ENCODE measurements around the gene GARIN5A. TPM values are rescaled to one million over a fixed set of nuclear protein-coding genes. Genes with fewer than 3 reads are reported as not detected.

The GARIN5A gene
- polyA plus RNA-seq, 1 of the 3 experiments (the other 2 are of a cell fraction) = 1.3 TPM

GRCh38 chr19:50420127-50420526, 56.5 kb downstream of the GARIN5A start (continued):
- TF ChIP-seq ZBTB33 (IDR thresholded peaks at IDR 0.05; ENCODE audit: borderline replicate concordance, low read depth) = no peak

- Histone ChIP-seq H3K27me3 (ENCODE audit: insufficient read depth) (no peaks in the 10 kb centered on the region), H3F3A (replicated peaks; ENCODE audit: insufficient read depth) (peaks cover 3% of the 10 kb centered on the region), H4K20me1 (ENCODE audit: insufficient read depth) (no peaks in the 10 kb centered on the region), H3K9me3 (no peaks in the 10 kb centered on the region), H3K4me3 (ENCODE audit: low read depth in 2 of 2, low read length in 1 of 2) (no peak overlapping the region), H3K27ac (ENCODE audit: low read depth in 2 of 2, low read length in 1 of 2) (no peak overlapping the region), H3K4me2 (no peak overlapping the region), H3K9ac (no peak overlapping the region), H3K36me3 (replicated peaks in 1 of 2; ENCODE audit: control insufficient read depth in 1 of 2, insufficient read depth in 2 of 2, low read length in 1 of 2) (no peaks in the 10 kb centered on the region), H3K4me1 (ENCODE audit: control insufficient read depth in 1 of 2, insufficient read depth in 2 of 2, low read depth in 1 of 2, low read length in 1 of 2) (no peaks in the 10 kb centered on the region; a peak in 1 of 4 replicates), H3K9me2 (no peaks in the 10 kb centered on the region), H2AFZ (ENCODE audit: low read depth) (no peak overlapping the region), H3K79me2 (ENCODE audit: insufficient read depth) (no peaks in the 10 kb centered on the region)
- DNase-seq = no peak
- POLR2A ChIA-PET = no interaction called here
- no peak for TF ChIP-seq NRF1 (IDR thresholded peaks at IDR 0.05; ENCODE audit: low read depth, low read length)
- TF ChIP-seq FOXJ3 (CRISPR knock-in tag; IDR thresholded peaks at IDR 0.05) = no peak
- TF ChIP-seq CHD2 (IDR thresholded peaks at IDR 0.05; ENCODE audit: low read length, partially characterized antibody) = no peak
- TF ChIP-seq EZH2phosphoT487 (IDR thresholded peaks at IDR 0.05; ENCODE audit: borderline replicate concordance, low read depth) = no peak
- TF ChIP-seq GATA2 (CRISPR knock-in tag; IDR thresholded peaks at IDR 0.05) = no peak
- TF ChIP-seq USF1 (IDR thresholded peaks at IDR 0.05; ENCODE audit: borderline replicate concordance, low read depth) = no peak
- no peak for TF ChIP-seq PBX3 (IDR thresholded peaks at IDR 0.05)
- no peak for TF ChIP-seq MAX (IDR thresholded peaks at IDR 0.05; ENCODE audit: low read depth)
- TF ChIP-seq TCF12 (IDR thresholded peaks at IDR 0.05) = no peak
- TF ChIP-seq FOXM1 (IDR thresholded peaks at IDR 0.05; ENCODE audit: low read depth) = no peak
- TF ChIP-seq IRF3 (IDR thresholded peaks at IDR 0.05; ENCODE audit: low read depth, low read length) = no peak
- CTCF ChIA-PET = interaction anchor here (1.0 to 5.3 kb wide), 5 partner anchors 34 to 137 kb away, joined by 3 to 22 read pairs (median 3); no protein-coding TSS in a partner anchor
- WGBS (ENCODE audit: low lambda C conversion rate) = 60% methylated on average over 6 of the region's 8 CpGs
Measured at GRCh38 chr19:50419580-50420035, 57.0 kb downstream of the GARIN5A start.

Data from SK-N-SH (cell line).